Measurements from ENCODE around the gene SERPINI1. TPM values are rescaled to one million over a fixed set of nuclear protein-coding genes. Genes with fewer than 3 reads are reported as not detected.
A peak's percentile ranks its signal among the peaks of the same experiment; 100 is the strongest.

The SERPINI1 gene
- total RNA-seq, 2 donors from 2014 or later = 2.0 to 3.8 TPM

- H3K4me1 ChIP-seq = no peaks in the 10 kb centered on the region
- peak; percentile 33 to 60 for TF ChIP-seq CTCF (IDR thresholded peaks at IDR 0.05)
- no peaks in the 10 kb centered on the region for H3K36me3 ChIP-seq
- no peak for DNase-seq (ENCODE audit: low spot score)
- H3K27me3 ChIP-seq = no peaks in the 10 kb centered on the region
- H3K4me3 ChIP-seq = no peak overlapping the region
- H3K27ac ChIP-seq = no peak overlapping the region
- no peaks in the 10 kb centered on the region for H3K9me3 ChIP-seq
These were observed 101.9 kb downstream of the SERPINI1 start for GRCh38 chr3:167837466-167837865.

- Histone ChIP-seq H3K4me1 (no peaks in the 10 kb centered on the region), H3K36me3 (no peaks in the 10 kb centered on the region), H3K4me3 (no peak overlapping the region), H3K27me3 (no peaks in the 10 kb centered on the region), H3K9me3 (no peaks in the 10 kb centered on the region), H3K27ac (no peak overlapping the region)
- DNase-seq (ENCODE audit: low spot score) = no peak
- TF ChIP-seq CTCF (IDR thresholded peaks at IDR 0.05) = no peak
These were observed 104.1 kb downstream of the SERPINI1 start for GRCh38 chr3:167839460-167840134.

GRCh38 chr3:167840247-167840646 lies 104.7 kb downstream of the SERPINI1 start:
- no peak overlapping the region for H3K27ac ChIP-seq
- no peaks in the 10 kb centered on the region for H3K36me3 ChIP-seq

GRCh38 chr3:167843481-167843880 lies 108.0 kb downstream of the SERPINI1 start:
- Histone ChIP-seq H3K27ac (no peak overlapping the region), H3K27me3 (no peaks in the 10 kb centered on the region), H3K4me1 (no peaks in the 10 kb centered on the region), H3K36me3 (no peaks in the 10 kb centered on the region), H3K9me3 (no peaks in the 10 kb centered on the region), H3K4me3 (no peak overlapping the region)
- TF ChIP-seq CTCF (IDR thresholded peaks at IDR 0.05) = no peak
- no peak for DNase-seq (ENCODE audit: low spot score)

More at GRCh38 chr3:167840247-167840646, 104.7 kb downstream of the SERPINI1 start:
- no peaks in the 10 kb centered on the region for H3K27me3 ChIP-seq
- DNase-seq (ENCODE audit: low spot score) = no peak
- H3K4me1 ChIP-seq = no peaks in the 10 kb centered on the region
- no peaks in the 10 kb centered on the region for H3K9me3 ChIP-seq
- H3K4me3 ChIP-seq = no peak overlapping the region
- no peak for TF ChIP-seq CTCF (IDR thresholded peaks at IDR 0.05)

GRCh38 chr3:167843886-167844285 lies 108.4 kb downstream of the SERPINI1 start:
- no peaks in the 10 kb centered on the region for H3K9me3 ChIP-seq
- no peak overlapping the region for H3K27ac ChIP-seq
- no peak for TF ChIP-seq CTCF (IDR thresholded peaks at IDR 0.05)
- H3K4me1 ChIP-seq = no peaks in the 10 kb centered on the region
- DNase-seq (ENCODE audit: low spot score) = no peak
- no peaks in the 10 kb centered on the region for H3K27me3 ChIP-seq
- no peak overlapping the region for H3K4me3 ChIP-seq
- no peaks in the 10 kb centered on the region for H3K36me3 ChIP-seq

GRCh38 chr3:167844528-167844927 lies 109.0 kb downstream of the SERPINI1 start:
- Histone ChIP-seq H3K27me3 (no peaks in the 10 kb centered on the region), H3K4me3 (no peak overlapping the region), H3K27ac (no peak overlapping the region), H3K4me1 (no peaks in the 10 kb centered on the region), H3K36me3 (no peaks in the 10 kb centered on the region), H3K9me3 (no peaks in the 10 kb centered on the region)
- TF ChIP-seq CTCF (IDR thresholded peaks at IDR 0.05) = no peak
- no peak for DNase-seq (ENCODE audit: low spot score)

Measured in right atrium auricular region (tissue), 2 donors.